Globus pallidus (tissue), 1 donor: ENCODE measurements around the gene FBXO28.

ENCODE experiments used
- DNase-seq: peaks from one replicate; pipeline ENCODE4 v3.0.0-alpha.2; 2015; ENCODE audit warnings: low spot score

Gene FBXO28

DNA sequence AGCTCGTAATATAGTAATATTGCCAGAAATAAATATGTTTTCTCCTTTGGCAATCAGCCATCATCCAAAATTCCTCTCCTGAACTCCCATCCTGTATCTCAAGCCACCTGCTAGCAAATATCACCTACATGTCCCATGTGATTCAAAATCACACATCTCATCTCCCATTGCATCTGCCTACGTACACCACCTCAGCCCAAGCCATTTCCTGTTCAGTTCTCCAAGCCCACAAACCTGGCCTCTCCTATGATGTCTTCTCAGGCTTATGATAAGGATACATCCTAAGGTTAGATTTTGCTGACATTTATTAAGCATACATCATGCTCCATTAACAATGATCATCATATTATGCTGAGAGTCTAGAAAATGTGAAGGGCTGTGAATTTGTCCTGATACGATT, 37.2 kb downstream of the FBXO28 start:
- DNase-seq: no peak

DNA sequence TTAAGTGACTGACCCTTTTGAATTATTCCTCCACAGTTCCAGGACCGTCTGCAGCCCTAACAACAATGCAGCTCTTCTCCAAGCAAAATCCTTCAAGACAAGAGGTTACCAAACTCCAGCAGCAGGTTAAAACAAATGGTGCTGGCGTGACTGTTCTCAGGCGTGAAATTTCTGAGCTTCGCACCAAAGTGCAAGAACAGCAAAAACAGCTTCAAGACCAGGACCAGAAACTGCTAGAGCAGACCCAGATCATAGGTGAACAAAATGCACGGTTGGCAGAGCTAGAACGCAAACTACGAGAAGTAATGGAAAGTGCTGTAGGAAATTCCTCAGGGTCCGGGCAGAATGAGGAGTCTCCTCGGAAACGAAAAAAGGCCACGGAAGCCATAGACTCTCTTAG, 43.4 kb downstream of the FBXO28 start:
- DNase-seq: no peak

DNA sequence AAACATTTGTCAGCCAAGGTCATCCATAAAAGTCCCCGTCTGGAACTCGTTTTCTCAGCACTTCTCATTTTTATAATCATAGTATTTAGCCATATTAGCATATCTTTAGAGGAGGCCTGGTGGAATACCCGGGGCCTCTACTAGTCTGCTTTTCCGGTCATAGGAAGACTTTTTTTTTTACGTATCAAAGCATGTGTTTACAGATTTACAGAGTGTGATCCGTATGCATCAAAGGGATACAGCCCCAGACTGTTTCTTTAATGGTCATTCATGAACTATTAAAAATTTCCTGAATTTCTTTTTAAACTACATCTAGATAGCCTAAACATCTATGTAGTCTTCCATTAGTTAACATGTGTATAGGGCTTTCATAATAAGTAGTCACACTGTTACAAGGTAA, 45.6 kb downstream of the FBXO28 start:
- no peak for DNase-seq

DNA sequence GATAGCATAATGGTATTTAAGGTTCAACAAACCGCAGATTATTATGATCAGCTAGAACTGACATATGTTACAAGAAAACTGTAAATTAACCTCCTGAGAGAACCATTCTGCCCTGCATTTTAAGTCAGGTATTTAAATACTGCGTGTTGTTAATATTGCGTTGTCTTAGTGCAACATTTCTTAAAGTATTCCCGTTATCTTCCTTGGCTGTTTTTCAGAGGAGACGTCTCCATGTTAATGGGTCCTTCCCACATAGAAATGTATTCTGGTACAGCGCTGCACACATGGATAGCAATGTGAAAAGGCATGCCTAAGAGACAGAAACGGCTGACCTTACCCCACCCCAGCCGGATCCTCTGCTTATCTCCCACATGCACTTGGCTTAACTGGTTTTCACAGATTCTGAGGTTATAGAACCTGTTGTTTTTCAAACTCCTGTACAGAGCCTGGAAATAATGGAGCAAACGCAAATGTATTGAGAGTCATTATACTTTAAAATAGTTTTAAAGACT, 46.3 kb downstream of the FBXO28 start:
- no peak for DNase-seq

DNA sequence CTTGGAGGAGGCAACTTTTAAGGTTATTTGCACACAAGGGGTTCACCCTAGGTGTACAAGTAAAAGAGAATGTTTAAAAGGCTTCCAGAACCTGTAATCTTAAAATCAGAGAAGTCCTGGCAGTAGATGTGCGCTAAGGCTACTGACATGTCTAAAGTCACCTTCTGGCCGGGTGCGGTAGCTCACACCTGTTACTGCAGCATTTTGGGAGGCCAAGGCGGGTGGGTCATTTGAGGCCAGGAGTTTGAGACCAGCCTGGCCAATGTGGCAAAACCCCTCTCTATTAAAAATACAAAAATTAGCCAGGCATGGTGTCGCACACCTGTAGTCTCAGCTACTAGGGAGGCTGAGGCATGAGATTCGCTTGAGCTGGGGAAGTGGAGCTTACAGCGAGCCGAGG, 48.9 kb downstream of the FBXO28 start:
- DNase-seq: no peak

DNA sequence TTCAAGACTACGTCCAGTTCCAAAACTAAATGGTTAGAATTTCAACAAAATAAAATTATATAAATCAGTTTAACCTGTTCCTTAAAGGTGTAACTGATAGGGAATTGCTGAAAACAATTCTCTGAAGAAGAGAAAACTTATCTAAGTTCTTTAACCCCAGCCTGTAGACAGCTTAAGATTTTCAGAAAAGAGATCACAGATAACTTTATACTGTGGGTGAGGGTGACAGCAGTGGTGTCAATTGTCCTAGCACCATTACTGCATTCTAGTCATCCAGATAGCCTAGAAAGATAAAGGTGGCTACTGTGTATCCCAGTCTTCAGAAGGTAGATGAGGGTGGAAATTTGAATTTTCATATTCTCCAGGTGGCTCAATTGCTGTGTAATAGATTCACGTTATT, 49.4 kb downstream of the FBXO28 start:
- DNase-seq: no peak

DNA sequence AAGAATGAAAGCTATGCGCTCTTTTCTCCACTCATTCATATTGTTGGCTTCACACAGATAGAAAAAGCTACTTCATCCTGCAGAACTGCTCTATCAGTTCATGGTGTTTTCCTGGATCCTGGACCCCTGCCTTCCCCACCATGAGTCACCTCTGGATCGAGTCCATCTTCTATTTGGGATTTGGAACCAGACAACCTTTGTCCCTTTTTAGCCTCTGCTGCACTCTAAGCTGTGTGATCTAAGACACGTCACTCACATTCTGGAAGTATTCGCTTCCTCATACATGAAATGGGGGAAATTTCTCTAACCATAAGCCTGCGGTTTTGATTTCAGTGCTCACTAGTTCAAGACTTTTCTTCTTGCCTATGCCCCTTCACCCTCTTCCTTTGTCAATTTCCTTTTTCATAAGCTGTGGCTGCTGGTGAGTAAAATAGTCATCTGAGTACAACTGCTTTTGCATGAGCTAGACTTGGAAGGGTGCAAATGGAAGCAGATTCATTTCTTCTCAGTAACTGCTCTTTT, 55.0 kb downstream of the FBXO28 start:
- DNase-seq: peak; percentile 40

DNA sequence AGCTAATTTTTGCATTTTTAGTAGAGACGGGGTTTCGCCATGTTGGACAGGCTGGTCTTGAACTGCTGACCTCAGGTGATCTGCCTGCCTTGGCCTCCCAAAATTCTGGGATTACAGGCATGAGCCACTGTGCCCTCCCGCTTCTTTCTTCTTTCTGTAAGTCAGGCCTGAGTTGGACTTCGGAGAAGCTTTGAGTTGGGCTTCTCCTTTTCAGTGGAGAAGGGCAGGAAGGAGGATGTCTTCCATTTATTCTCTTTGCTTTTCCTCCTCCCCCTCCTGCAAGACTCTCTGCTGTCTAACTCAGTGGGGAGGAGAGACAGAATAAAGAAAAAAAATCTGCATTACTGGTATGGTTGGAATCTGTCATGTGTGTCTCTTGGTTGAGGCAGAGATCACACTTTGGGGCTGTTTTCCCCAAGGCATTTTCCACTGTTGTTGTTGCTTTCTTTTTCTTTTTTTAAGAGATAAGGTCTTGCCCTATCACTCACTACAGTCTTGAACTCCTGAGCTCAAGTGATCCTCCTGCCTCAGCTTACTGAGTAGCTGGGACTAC, 55.9 kb downstream of the FBXO28 start:
- DNase-seq: no peak

DNA sequence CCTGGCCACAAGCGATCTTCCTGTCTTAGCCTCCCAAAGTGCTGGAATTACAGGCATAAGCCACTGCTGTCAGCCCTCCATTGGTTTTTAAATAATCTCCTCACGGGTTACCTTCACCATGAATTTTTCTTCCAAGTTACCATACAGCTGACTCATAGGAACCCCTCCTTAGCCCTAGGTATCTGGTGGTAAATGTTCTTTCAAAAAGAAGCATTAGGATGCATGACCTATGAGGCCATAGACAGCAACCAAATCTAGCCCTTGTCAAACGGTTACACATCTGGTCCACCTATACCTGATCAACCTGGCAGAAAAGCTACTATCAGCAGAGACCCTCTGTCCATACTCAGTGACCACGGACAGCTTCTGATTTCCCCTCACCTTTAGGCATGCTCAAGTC, 56.4 kb downstream of the FBXO28 start:
- DNase-seq: no peak

DNA sequence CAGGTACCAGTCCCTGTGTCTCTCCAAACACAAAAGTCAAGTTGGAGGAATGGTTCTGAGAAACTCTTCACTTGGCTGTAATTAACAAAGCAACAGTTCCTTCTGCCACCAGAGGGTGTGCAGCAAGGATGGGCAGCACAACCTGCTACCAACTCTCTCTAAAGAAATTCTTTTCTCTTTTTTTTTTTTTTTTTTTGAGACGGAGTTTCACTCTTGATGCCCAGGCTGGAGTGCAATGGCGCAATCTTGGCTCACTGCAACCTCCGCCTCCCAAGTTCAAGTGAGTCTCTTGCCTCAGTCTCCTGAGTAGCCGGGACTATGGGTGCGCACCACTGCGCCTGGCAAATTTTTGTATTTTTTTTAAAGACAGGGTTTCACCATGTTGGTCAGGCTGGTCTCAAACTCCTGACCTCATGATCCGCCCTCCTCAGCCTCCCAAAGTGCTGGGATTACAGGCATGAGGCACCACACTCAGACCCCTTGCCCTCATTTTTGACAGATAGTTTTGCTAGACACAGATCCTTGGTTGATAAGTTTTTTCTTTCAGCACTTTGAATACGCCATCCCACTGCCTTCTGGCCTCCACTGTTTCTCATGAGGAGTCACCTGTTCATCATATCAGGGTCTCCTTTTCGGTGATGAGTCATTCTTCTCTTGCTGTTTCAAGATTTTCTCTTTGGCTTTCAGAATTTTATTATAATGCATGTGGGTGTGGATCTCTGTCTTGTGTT, 57.0 kb downstream of the FBXO28 start:
- DNase-seq: no peak

DNA sequence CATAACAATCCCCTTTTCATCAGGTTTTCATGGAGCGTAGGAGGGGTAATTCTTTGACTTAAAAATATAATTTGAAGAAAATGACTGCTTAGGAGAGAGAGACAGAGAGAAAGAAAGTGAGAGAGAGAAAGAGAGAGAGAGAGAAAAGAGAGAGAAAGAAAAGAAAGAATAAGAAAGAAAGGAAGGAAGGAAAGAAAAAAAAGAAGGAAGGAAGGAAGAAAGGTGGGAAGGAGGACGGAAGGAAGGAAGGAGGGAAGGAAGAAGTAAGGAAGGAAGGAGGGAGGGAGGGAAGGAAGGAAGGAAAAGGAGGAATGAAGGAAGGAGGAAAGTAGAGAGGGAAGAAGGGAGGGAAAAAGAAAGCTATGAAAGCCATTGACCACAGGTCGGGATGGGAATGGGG, 58.3 kb downstream of the FBXO28 start:
- no peak for DNase-seq

DNA sequence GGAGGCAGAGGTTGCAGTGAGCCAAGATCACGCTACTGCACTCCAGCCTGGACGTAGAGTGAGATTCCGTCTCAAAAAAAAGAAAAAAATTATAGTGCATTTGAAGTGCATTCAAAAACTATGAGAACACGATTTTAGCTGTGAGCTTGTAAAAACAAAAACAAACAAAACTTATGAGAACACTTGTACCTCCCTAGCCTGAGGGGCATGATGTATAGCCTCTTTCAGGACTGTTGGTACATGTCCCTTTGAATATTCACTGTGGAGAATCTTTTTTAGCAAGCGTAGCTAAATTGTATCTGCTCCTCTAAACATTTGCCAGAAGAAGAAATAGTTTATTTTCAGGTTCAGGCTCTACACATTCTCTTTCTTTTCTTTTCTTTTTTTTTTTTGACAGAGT, 59.6 kb downstream of the FBXO28 start:
- no peak for DNase-seq

DNA sequence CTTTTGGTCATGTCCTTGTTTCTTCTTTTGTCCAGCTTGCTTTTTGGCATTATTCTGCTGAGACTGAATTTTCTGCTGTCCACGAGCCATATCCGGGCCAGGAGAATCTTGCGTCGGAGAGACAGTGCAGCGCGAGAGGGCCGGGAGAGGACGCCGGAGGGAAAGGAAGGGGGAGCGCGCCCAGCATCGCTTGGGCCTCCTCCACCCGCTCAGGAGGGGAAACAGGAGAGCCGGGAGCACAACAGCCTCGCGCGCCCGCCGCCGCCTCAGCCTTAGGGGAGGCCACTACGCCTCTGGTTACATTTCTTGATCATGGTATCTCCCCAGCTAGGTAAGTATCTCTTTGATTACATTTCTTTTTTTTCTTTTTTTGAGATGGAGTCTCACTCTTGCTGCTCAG, 61.7 kb downstream of the FBXO28 start:
- peak; percentile 11 for DNase-seq

DNA sequence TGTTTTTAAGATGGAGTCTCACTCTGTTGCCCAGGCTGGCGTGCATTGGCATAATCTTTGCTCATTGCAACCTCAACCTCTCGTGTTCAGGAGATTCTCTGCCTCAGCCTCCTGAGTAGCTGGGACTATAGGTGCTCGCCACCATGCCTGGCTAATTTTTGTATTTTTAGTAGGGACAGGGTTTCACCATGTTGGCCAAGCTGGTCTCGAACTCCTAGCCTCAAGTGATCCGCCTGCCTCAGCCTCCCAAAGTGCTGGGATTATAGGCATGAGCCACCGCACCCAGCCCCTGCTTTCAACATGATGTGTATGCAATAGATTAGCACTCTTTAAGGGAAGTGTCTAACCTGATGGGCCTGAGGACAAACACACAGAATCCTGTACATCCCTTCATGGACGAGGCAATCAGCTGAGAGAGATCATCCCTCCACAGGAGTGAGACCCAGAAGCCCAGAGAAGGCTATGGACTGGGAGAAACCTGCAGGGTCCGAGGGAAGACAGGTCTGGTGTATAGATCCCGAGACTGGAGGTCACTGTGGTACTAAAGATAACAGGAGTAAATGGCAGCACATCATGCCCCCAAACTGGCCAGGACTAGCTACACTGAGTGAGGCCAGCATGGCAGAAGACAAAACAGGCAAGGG, 63.6 kb downstream of the FBXO28 start:
- DNase-seq: no peak

DNA sequence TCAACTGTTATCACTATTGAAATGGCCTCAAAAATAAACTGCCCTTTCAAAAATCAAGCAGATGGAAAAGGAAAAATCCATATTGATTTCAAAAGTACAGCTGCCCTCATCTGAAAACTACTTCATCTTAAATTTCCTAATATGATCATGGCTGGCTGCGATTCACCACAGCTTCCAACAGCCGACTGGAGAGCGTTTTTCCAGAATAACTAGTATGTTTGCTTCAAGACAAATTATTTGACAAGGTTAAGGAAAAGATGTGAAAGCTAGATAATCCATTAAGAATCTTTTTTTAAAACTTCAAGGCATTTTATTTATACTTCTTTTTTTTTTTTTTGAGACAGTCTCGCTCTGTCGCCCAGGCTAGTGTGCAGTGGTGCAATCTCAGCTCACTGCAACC, 65.0 kb downstream of the FBXO28 start:
- DNase-seq: no peak

DNA sequence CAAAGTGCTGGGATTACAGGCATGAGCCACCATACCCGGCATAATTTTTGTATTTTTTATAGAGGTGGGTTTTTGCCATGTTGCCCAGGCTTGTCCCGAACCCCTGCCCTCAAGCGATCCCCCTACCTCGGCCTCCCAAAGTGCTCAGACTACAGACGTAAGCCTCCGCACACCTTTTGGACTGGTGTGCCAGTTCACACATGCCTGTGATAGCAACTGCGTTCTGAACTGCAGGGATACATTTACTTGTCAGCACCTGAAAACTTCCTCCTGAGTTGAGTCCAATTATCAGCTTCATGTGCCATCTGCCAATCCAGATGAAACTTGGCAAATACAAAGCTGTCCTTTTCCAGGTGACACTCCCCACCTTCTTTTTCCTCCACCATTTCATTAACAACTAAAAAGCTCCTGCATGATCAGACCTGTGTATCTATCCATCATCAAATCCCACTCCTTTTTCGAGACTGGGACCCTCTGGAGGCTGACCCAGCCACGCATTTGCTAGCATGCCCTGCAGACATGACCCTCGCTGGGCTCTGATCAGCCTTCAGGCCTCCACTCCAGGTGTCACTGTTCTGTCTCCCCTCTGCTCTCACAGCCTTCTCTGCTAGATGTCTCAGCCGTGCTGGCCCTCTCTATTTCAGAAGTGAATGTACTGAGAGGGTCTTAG, 67.0 kb downstream of the FBXO28 start:
- DNase-seq: no peak

DNA sequence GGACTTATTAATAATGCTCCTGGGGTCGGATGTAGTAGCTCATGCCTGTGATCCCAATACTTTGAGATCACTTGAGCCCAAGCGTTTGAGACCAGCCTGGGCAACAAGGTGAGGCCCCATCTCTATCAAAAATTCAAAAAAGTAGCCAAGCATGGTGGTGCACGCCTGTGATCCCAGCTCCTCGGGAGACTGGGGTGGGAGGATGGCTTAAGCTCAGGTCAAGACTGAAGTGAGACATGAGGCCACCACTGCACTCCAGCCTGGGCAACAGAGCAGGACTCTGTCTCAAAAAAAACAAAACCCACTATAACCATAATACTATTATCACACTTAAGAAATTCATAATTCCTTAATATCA, 67.5 kb downstream of the FBXO28 start:
- no peak for DNase-seq

DNA sequence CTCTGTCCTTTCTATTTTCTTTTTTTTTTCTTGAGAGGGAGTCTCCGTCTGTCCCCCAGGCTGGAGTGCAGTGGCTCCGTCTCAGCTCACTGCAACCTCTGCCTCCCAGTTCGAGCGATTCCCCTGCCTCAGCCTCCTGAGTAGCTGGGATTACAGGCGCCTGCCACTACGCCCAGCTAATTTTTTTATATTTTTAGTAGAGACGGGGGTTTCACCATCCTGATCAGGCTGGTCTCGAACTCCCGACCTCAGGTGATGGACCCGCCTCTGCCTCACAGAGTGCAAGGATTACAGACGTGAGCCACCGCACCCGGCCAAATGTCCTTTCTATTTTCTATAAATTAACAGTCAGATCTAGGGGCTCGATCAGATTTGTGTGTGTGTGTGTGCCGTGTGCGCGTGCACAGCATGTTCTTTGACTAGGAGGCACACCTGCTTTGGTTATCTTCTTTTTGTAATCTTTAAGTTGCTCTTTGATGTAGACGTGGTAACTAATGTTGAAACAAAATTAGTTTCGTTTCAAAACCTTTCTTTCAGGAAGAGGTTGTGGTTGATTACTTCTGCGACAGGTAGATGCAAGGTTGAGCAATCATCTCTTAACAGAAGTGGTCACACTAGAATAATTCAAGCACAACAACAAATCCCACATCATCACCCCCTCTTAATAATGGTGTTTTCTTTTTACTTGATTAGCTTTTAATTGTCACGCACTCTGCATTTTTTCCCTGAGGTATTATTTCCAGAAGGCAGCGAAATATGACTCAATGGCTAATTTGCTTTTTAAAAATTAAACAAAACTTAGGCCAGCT, 68.3 kb downstream of the FBXO28 start:
- DNase-seq: no peak

DNA sequence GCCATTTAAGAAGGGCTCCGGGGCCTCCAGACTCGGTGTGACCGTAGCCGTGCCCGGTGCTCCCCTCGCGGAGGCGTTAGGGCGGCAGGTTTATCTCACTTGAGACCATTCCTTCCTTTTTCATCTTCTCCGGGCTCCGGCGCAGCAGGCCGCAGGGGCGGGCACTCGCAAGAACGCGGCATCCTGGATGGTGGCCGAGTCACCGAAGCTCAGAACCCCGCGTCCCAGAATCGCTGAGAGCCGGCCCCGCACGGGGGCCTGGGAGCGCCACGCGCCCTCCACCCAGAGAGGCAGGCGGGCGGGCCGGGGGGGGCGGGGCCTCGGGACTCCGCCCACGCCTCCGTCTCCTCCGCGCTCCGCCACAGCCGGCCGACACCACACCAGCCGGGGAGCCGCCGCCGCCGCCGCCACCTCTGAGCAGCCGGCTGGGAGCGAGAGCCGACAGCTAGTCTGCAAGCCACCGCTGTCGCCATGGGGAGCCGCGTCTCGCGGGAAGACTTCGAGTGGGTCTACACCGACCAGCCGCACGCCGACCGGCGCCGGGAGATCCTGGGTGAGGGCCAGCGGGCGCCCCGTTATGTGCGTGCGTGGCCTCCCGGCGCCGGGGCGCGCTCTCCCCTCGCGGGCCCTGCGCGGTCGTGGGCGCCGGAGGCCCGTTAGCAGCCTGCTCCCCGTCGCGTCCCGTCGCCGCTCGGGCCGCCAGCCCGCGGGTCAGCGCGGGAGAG, 69.1 kb downstream of the FBXO28 start, which contains the start of gene DEGS1:
Gene DEGS1, plus strand, starts transcription at position 375 of the 725 bp plus-strand sequence. Its CDS starts 97 bp downstream, at position 472.
- DNase-seq: peak; percentile 82

DNA sequence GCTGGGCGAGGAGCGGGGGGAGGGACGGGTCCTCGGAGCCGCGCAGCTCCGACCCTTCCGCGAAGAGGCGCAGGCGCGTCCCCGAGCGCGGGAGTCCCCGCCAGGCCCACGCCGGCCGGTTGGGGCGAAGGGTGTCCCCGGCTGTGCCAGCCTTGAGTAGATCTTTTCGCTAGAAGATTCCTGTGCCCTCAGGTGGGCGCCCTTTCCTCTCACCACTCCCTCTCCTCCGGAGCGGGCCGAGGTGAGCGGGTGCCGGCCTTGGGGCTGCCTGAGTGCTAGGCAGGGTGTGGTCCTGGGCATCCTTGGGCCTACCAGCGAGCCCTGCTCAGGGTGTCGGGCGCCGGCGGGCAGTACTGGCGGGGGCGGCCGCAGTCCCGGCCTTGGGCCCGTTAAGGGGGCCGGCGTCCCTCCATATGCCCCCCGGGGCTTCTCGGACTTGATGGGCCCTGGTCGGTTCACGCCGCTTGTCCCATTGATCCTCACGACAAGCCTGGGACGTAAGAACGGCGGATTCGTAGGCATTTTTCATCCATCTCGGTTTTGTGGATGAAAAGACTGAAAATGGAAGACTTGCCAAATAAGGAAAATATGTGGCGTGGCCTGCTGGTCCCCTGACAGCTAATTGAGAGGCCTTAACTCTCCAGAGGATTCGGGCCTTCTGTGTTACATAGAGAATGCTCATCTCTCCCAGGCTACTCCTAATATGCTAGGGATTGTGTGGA, 69.8 kb downstream of the FBXO28 start:
- peak; percentile 33 for DNase-seq
